Dendritic cell treated with granulocyte-macrophage colony-stimulating factor and Interleukin-4, amounts not matched to agents 40 ng/mL and 50 ng/mL, for 4 days (primary cell): ENCODE data around the gene NMNAT2.
"Not testable (repeated sequence)": the region's sequence is repeated elsewhere in the genome, so short reads cannot be mapped to it uniquely, and the experiment has no call there.

Experiments
- H3K27ac Mint-ChIP-seq: one replicate; pipeline ENCODE4 v1.8.0; 2022; ENCODE audit warnings: mild to moderate bottlenecking, mixed read lengths
- H3K27me3 Mint-ChIP-seq: one replicate; pipeline ENCODE4 v1.8.0; 2022; ENCODE audit warnings: mild to moderate bottlenecking, mixed read lengths
- H3K36me3 Mint-ChIP-seq: one replicate; pipeline ENCODE4 v1.8.0; 2022; ENCODE audit warnings: low read depth, mixed read lengths
- H3K4me1 Mint-ChIP-seq: one replicate; pipeline ENCODE4 v1.8.0; 2022; ENCODE audit warnings: low read depth, mixed read lengths
- H3K4me3 Mint-ChIP-seq: one replicate; pipeline ENCODE4 v1.8.0; 2022; ENCODE audit warnings: mild to moderate bottlenecking, moderate library complexity, mixed read lengths
- H3K9me3 Mint-ChIP-seq: one replicate; pipeline ENCODE4 v1.8.0; 2022; ENCODE audit warnings: mixed read lengths
- intact Hi-C: fragments of 100-400 bp; cut with micrococcal nuclease; formaldehyde crosslinking; loops from one replicate; pipeline ENCODE4 v1.15.0; 2022

Gene NMNAT2

DNA sequence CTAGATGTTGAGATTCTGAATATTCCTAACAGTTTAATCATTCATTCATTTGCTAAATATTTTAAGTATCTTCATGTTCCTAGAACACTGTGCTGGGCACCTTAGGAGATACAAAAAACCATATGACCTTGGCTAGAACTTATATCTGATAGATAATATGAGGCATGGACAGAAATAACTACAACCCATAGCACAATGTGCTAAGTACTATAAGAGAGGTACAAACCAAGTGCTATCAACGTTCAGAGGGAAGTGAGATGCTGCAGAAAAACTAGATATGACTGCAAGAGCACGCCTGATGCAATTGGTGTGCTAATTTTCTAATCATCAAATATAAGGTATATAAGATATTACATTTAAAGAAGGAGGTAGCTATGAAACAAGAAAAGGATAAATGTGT, 10.7 kb downstream of the NMNAT2 start:
- Mint-ChIP-seq H3K4me1 (no peaks in the 10 kb centered on the region), H3K36me3 (no peaks in the 10 kb centered on the region), H3K27ac (no peak overlapping the region), H3K4me3 (no peak overlapping the region), H3K9me3 (no peaks in the 10 kb centered on the region), H3K27me3 (peaks cover 34% of the 10 kb centered on the region)
- intact Hi-C loops: no loop called here

DNA sequence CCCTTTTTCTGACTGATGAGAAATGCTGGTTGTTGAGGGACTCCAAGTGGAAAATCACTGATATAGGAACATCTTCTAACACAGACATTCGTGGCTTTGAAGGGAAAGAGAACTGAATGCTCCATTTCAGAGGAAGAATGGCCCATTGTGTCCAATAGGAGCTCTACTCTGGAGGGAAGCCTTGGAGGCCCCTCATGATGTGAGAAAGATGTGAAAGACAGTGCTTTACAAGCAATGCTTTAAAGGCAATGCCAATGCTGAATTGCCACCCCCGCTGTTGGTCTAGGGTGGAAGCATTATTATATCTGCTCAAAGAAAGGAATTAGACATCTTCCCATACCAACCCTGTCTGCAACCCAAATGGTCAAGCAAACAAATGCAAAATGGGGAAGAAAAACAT, 13.7 kb downstream of the NMNAT2 start:
- intact Hi-C loops: no loop called here
- Mint-ChIP-seq H3K4me3 (no peak overlapping the region), H3K36me3 (no peaks in the 10 kb centered on the region), H3K4me1 (no peaks in the 10 kb centered on the region), H3K9me3 (no peaks in the 10 kb centered on the region), H3K27ac (no peak overlapping the region), H3K27me3 (peaks cover 36% of the 10 kb centered on the region)

DNA sequence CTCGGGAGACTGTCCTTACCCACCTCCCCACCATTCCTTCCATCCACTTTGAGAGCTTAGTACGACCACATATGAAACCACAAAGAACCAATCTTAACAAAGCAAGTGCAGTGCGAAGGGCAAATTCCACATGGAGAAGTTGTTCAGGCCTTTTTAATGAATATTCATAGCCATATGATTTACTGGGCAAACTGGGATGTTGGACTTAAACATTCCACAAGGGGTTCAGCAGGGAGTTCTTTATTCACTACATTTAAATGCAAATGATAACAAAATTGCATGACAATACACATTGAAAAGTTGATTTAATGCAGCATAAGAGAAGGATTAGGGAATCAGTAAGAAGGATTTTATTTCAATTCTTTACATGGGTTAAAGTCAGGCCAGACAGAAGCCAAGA, 14.7 kb downstream of the NMNAT2 start:
- Mint-ChIP-seq H3K27ac (no peak overlapping the region), H3K27me3 (peaks cover 44% of the 10 kb centered on the region), H3K4me3 (no peak overlapping the region)

DNA sequence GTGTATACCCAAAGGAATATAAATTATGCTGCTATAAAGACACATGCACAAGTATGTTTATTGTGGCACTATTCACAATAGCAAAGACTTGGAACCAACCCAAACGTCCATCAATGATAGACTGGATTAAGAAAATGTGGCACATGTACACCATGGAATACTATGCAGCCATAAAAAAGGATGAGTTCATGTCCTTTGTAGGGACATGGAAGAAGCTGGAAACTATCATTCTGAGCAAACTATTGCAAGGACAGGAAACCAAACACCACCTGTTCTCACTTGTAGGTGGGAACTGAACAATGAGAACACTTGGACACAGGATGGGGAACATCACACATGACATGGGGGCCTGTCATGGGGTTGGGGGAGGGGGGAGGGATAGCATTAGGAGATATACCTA, 16.6 kb downstream of the NMNAT2 start:
- H3K4me1 Mint-ChIP-seq, H3K27ac Mint-ChIP-seq, intact Hi-C loops, H3K36me3 Mint-ChIP-seq, H3K4me3 Mint-ChIP-seq, H3K9me3 Mint-ChIP-seq: not testable (repeated sequence)
- peaks cover 40% of the 10 kb centered on the region for H3K27me3 Mint-ChIP-seq

More for the DNA sequence above, 14.7 kb downstream of the NMNAT2 start:
- H3K4me1 Mint-ChIP-seq: no peaks in the 10 kb centered on the region
- H3K36me3 Mint-ChIP-seq: no peaks in the 10 kb centered on the region
- H3K9me3 Mint-ChIP-seq: no peaks in the 10 kb centered on the region
- intact Hi-C loops: no loop called here

DNA sequence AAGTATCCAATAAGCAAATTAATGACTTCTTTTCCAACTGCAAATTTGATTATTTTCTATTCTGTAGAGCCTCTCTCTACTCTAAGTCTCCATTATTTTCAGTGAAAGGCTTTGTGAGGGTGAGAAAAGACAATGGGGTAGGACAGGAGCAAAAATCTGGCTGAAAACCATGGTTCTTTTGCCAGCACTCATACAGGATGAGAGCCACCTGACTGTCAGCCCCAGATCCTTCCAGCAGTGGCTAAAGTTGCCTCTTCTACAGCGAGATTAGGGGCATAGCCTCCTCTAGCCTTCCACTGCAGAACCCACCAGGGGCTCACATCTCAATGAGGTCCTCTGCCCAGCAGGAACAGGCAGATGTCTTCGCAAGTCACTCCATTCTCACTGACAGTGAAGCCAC, 23.7 kb downstream of the NMNAT2 start:
- Mint-ChIP-seq H3K27ac (no peak overlapping the region), H3K27me3 (peaks cover 30% of the 10 kb centered on the region), H3K4me3 (no peak overlapping the region), H3K9me3 (no peaks in the 10 kb centered on the region), H3K4me1 (no peaks in the 10 kb centered on the region), H3K36me3 (no peaks in the 10 kb centered on the region)
- intact Hi-C loops: no loop called here

DNA sequence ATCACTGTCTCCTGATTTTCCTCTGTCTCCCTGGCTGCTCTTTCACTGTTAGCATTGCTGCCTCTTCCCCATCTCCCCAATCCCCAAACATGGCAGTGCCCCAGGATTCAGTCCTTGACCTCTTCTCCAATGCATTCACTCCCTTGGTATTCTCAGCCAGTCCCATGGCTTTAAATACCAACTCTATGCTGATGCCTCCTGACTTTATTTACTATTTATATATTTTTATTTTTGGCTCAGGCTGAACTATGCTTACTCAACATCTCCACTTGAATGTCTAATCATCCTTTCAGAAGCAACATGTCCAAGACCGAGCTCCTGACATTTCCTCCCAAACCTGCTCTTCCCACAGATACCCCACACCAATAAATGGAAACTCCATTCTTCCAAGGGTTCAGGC, 26.3 kb downstream of the NMNAT2 start:
- intact Hi-C loops: no loop called here
- no peaks in the 10 kb centered on the region for H3K36me3 Mint-ChIP-seq
- no peaks in the 10 kb centered on the region for H3K4me1 Mint-ChIP-seq
- H3K27me3 Mint-ChIP-seq: peaks cover 24% of the 10 kb centered on the region
- H3K4me3 Mint-ChIP-seq: no peak overlapping the region
- H3K27ac Mint-ChIP-seq: no peak overlapping the region
- no peaks in the 10 kb centered on the region for H3K9me3 Mint-ChIP-seq

DNA sequence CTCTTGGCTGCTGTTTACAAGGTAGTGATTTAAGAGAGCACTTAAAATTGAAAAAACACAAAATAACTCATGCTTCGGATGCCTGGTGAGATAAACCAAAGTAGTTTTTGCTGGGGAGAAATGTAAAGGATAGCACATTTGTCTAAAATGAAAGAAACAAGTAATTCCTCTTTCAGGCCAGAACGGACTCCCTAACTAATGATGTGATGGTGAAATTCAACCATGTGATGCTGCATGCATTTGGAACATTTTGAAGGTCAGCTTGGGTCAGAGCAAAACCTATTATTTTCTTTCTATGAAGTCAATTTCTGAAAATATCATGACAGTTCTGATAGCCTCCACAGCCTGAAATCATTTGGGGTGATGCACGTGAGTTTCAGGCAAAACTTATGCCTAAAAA, 27.6 kb downstream of the NMNAT2 start:
- Mint-ChIP-seq H3K4me3 (no peak overlapping the region), H3K4me1 (no peaks in the 10 kb centered on the region), H3K27ac (no peak overlapping the region), H3K27me3 (peaks cover 23% of the 10 kb centered on the region), H3K9me3 (no peaks in the 10 kb centered on the region), H3K36me3 (no peaks in the 10 kb centered on the region)
- intact Hi-C loops: no loop called here

DNA sequence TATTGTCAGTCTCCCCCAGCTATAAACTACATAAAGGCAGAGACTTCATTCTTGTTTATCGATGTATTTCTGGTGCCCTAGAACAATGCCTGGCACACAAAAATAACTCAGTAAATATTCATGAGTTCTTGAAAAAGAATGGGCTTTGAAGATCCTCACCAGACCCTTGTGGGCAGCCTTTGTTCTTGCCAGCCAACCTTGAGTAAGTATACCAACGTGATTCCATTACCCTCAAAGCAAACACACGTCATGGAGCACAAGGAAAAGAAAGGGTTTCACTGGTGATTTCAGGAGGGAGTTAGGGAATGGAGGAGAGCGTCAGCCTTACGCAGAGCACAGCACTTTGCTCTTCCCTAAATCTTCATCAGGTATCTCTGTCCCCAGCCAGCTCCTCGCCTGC, 29.4 kb downstream of the NMNAT2 start:
- Mint-ChIP-seq H3K27me3 (peaks cover 13% of the 10 kb centered on the region), H3K9me3 (no peaks in the 10 kb centered on the region), H3K4me1 (no peaks in the 10 kb centered on the region), H3K4me3 (no peak overlapping the region), H3K36me3 (no peaks in the 10 kb centered on the region), H3K27ac (no peak overlapping the region)
- intact Hi-C loops: no loop called here

DNA sequence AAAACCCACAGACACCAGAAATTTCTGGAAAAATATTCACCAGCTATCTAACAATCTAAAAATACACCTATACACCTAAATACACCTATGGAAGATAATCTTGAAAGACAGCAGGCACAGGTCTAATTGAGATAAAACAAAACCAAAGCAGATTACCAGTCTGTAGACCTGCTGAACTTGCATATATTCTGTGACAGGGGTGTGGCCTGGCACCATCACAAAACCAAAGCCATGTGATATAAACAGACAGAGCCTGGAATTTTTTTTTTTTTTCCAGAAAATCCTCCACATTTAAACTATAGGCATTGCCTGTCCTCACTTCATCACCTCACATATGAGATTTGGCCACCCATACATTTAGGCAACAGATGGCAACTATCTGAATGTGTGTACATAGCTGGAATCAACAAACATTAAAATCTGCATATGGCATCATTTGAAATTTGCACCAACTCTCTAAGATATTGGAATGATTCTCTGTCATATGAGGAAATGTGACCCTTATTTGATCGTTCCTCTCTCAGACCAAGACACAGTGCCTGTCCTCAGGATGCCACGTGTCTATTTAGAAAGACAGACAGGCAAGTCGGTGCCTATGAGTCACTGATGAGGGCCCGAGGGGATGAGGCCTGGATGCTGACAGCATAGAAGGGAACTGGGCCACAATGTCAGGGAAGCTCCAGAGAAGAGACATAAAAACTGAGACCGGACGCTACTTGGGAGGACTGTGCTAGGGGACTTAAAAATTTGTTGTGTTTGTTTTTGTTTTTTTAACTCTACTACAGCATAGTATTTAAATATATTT, 32.6 kb downstream of the NMNAT2 start:
- H3K36me3 Mint-ChIP-seq: no peaks in the 10 kb centered on the region
- no peak overlapping the region for H3K27ac Mint-ChIP-seq
- H3K9me3 Mint-ChIP-seq: no peaks in the 10 kb centered on the region
- H3K4me3 Mint-ChIP-seq: no peak overlapping the region
- intact Hi-C loops: no loop called here
- peaks cover 20% of the 10 kb centered on the region for H3K27me3 Mint-ChIP-seq
- H3K4me1 Mint-ChIP-seq: no peaks in the 10 kb centered on the region

DNA sequence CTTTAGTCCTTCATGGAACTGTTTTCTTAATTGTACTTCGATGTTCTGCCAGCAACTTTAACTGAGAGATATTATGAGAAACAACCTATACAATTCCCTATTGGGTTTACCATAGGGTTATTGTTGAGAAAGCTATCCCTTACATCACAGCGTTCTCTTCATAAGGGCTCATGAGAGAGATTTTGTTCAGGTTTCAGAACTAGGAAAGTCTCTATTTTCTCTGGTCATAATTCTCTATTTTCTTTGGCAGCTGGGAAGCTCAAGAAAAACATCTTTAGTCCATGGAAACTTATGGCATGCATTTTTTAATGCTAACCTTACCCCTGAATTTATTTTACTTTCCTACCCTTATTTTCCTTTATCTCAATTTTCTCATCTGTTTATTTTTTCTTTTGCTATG, 38.2 kb downstream of the NMNAT2 start:
- H3K36me3 Mint-ChIP-seq: no peaks in the 10 kb centered on the region
- intact Hi-C loops: no loop called here
- H3K9me3 Mint-ChIP-seq: no peaks in the 10 kb centered on the region
- H3K4me1 Mint-ChIP-seq: no peaks in the 10 kb centered on the region
- H3K4me3 Mint-ChIP-seq: no peak overlapping the region
- H3K27me3 Mint-ChIP-seq: peaks cover 14% of the 10 kb centered on the region
- no peak overlapping the region for H3K27ac Mint-ChIP-seq

DNA sequence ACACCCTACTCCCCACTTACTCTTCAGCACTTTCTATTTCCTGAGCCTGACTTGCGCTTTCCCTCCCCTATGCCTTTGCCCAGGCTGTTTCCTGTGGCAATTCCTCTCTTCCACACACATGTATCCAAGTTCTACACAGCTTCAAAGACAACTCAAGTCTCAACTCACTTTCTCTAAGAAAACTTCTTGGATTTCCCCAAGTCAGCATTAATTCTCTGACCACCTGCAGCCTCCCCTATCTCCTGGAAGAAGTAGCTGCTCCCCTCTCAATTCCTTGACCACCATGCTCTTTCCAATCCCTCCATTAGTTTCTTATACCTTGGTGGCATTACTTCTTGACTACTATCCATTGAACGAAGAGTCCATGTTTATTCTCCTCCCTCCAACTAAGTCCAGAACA, 42.8 kb downstream of the NMNAT2 start:
- peaks cover 13% of the 10 kb centered on the region for H3K27me3 Mint-ChIP-seq
- H3K36me3 Mint-ChIP-seq: no peaks in the 10 kb centered on the region
- no peaks in the 10 kb centered on the region for H3K9me3 Mint-ChIP-seq
- H3K27ac Mint-ChIP-seq: no peak overlapping the region
- intact Hi-C loops: no loop called here
- H3K4me3 Mint-ChIP-seq: no peak overlapping the region
- H3K4me1 Mint-ChIP-seq: no peaks in the 10 kb centered on the region

DNA sequence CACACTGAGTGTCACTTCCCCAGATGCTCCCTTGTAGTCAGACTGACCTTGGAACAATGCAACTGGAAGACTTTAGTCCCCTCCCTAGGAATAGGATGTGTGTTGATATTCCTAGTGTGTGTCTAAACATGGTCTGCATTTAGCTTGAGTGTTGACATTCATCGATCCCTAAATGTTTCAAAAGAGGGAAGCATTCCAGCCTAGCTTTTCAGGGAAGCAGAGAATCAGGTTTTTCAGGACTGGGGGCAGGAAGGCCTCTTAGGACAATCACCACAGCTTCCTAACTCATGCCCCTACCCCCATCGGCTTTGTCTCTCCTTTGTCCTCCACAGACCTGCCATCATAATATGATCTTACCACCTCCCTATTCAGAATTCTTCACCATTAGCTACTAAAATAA, 43.4 kb downstream of the NMNAT2 start:
- intact Hi-C loops: no loop called here
- Mint-ChIP-seq H3K27me3 (peaks cover 14% of the 10 kb centered on the region), H3K27ac (no peak overlapping the region), H3K4me3 (no peak overlapping the region), H3K9me3 (no peaks in the 10 kb centered on the region), H3K4me1 (no peaks in the 10 kb centered on the region), H3K36me3 (no peaks in the 10 kb centered on the region)

DNA sequence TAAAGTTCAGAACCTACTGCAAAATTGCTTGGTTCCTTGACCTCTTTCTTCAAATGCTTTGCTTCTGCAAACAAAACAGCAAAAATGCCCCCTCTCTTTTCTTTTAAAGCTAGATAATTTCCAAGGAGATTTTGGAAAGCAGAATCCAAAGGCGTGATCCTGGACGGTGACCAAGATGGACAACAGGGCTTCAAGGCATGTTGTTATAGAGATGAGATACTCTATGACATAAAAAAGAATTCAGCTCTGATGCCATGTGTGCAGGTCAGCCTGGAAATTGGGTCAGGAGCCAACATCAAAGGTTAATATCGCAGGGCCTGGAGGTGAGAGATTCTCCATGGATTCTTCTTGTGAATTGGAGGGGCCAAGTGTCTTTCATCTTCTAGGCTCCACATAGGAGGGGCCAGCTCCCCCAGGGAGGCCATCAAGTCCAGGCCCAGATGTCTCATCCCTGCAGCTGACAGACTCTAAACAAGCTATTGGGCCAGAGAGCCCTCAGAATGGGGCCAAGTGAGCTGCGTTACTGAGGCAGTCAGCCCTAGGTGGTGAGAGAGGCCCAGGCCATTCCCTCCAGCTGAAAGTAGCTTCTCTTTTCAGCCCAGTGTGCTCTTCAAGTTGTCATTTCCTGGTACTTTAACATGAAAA, 45.5 kb downstream of the NMNAT2 start:
- Mint-ChIP-seq H3K9me3 (no peaks in the 10 kb centered on the region), H3K4me1 (peaks cover 7% of the 10 kb centered on the region), H3K4me3 (no peak overlapping the region), H3K27ac (no peak overlapping the region), H3K36me3 (no peaks in the 10 kb centered on the region), H3K27me3 (peaks cover 19% of the 10 kb centered on the region)
- intact Hi-C loops: no loop called here

DNA sequence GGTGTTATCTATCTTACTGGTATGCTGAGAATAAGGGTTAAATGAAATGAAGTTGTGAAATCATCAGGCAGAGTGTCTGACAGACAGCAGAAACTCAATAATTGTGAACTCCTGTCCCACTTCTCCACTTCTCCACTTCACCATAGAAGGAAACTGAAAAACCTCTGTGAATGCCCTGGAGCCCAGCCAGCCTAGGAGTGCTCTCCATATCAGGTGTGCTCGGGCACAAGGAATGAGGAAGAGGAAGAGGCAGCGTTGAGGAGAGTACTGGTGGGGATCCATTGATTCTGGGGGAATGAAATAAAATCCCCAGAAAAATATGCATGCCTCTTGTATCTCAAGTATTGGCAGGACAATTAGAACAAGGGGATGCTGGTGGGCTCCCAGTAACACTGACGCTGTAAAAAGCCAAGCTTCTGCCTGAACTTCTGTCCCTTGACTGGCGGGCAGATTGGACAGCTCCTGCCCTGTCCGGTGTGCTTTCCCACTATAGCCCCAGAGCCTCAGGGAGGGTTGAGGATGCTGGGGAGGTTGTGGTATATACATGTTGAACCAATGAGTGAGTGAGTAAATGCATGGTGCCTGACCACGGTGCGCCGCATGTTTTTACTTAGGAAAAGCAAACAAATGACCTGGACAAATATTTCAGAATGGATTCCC, 47.7 kb downstream of the NMNAT2 start:
- Mint-ChIP-seq H3K4me1 (peaks cover 7% of the 10 kb centered on the region), H3K4me3 (no peak overlapping the region), H3K9me3 (no peaks in the 10 kb centered on the region), H3K27me3 (peaks cover 15% of the 10 kb centered on the region), H3K27ac (no peak overlapping the region), H3K36me3 (no peaks in the 10 kb centered on the region)
- intact Hi-C loops: no loop called here
